TTC549 (cell line): ENCODE measurements around the gene CENPC.
A peak's percentile ranks its signal among the peaks of the same experiment; 100 is the strongest.
"Not testable (repeated sequence)": the region's sequence is repeated elsewhere in the genome, so short reads cannot be mapped to it uniquely, and the experiment has no call there.

ENCODE experiments used
- FAIRE-seq: peaks from 2 replicates; lab custom pipeline; 2012; peaks lifted over from hg19 to GRCh38; lab: Jason Lieb, UNC

The CENPC gene

GRCh38 chr4:67545199-67546003 lies at the start of gene CENPC:
CENPC (minus strand) TSS chr4:67545503; CDS start chr4:67545355, 148 bp downstream.
- peak; percentile 71 for FAIRE-seq

- FAIRE-seq = no peak
Measured at GRCh38 chr4:67593741-67594175, 48.5 kb upstream of the CENPC start.

GRCh38 chr4:67587156-67587555 lies 41.9 kb upstream of the CENPC start:
- FAIRE-seq = no peak

- no peak for FAIRE-seq
Measured at GRCh38 chr4:67584496-67584895, 39.2 kb upstream of the CENPC start.

GRCh38 chr4:67581913-67582312 lies 36.6 kb upstream of the CENPC start:
- no peak for FAIRE-seq

GRCh38 chr4:67581208-67581857 lies 36.0 kb upstream of the CENPC start:
- no peak for FAIRE-seq

- no peak for FAIRE-seq
Measured at GRCh38 chr4:67580577-67580976, 35.3 kb upstream of the CENPC start.

- no peak for FAIRE-seq
Measured at GRCh38 chr4:67576538-67576937, 31.2 kb upstream of the CENPC start.

- no peak for FAIRE-seq
Measured at GRCh38 chr4:67576059-67576466, 30.8 kb upstream of the CENPC start.

GRCh38 chr4:67575232-67576058 lies 30.1 kb upstream of the CENPC start:
- no peak for FAIRE-seq

GRCh38 chr4:67573193-67573592 lies 27.9 kb upstream of the CENPC start:
- FAIRE-seq = no peak

GRCh38 chr4:67571975-67572374 lies 26.7 kb upstream of the CENPC start:
- no peak for FAIRE-seq

GRCh38 chr4:67570537-67570936 lies 25.2 kb upstream of the CENPC start:
- no peak for FAIRE-seq

GRCh38 chr4:67568820-67569219 lies 23.5 kb upstream of the CENPC start:
- no peak for FAIRE-seq

- FAIRE-seq = no peak
Measured at GRCh38 chr4:67566335-67566734, 21.0 kb upstream of the CENPC start.

- FAIRE-seq = no peak
Measured at GRCh38 chr4:67565284-67565683, 20.0 kb upstream of the CENPC start.

GRCh38 chr4:67558493-67558892 lies 13.2 kb upstream of the CENPC start, which contains the start of gene STAP1:
STAP1 (plus strand) TSS chr4:67558727; CDS start chr4:67558810, 83 bp downstream.
- no peak for FAIRE-seq

- FAIRE-seq = no peak
Measured at GRCh38 chr4:67556436-67556835, 11.1 kb upstream of the CENPC start.

- no peak for FAIRE-seq
Measured at GRCh38 chr4:67555447-67555846, 10.1 kb upstream of the CENPC start.

GRCh38 chr4:67554096-67554495 lies 8.8 kb upstream of the CENPC start:
- no peak for FAIRE-seq

GRCh38 chr4:67552146-67552792 lies 7.0 kb upstream of the CENPC start:
- FAIRE-seq = not testable (repeated sequence)

- no peak for FAIRE-seq
Measured at GRCh38 chr4:67550857-67551256, 5.6 kb upstream of the CENPC start.
